Measurements from ENCODE around the gene TPM3.
A peak's percentile ranks its signal among the peaks of the same experiment; 100 is the strongest.
"Not testable (repeated sequence)": the region's sequence is repeated elsewhere in the genome, so short reads cannot be mapped to it uniquely, and the experiment has no call there.

TPM3 gene

GRCh38 chr1:154220970-154221277, 29.0 kb upstream of the TPM3 start:
- TF ChIP-seq JUND (IDR thresholded peaks at IDR 0.05; ENCODE audit: low read depth): no peak
- no peak for DNase-seq (ENCODE audit: low read depth in 1 of 2, low spot score in 1 of 2)
- in situ Hi-C loops (cut with HindIII; ENCODE audit: low pct_unique_long_range_greater_than_20kb, low sequenced_read_pairs): no loop called here

GRCh38 chr1:154220071-154220969, 28.4 kb upstream of the TPM3 start, which contains the start of gene UBAP2L:
UBAP2L (plus strand) TSS chr1:154220955; CDS start chr1:154225124, 4,169 bp downstream.
- no peak for TF ChIP-seq JUND (IDR thresholded peaks at IDR 0.05; ENCODE audit: low read depth)
- in situ Hi-C loops (cut with HindIII; ENCODE audit: low pct_unique_long_range_greater_than_20kb, low sequenced_read_pairs): no loop called here
- peak; percentile 87 to 100 for DNase-seq (ENCODE audit: low read depth in 1 of 2, low spot score in 1 of 2)

- DNase-seq (ENCODE audit: low read depth in 1 of 2, low spot score in 1 of 2): peak in 1 of 2 experiments; percentile 54
- in situ Hi-C loops (cut with HindIII; ENCODE audit: low pct_unique_long_range_greater_than_20kb, low sequenced_read_pairs): no loop called here
Measured at GRCh38 chr1:154219541-154219940, 27.6 kb upstream of the TPM3 start.

GRCh38 chr1:154218545-154218944, 26.6 kb upstream of the TPM3 start:
- no peak for TF ChIP-seq JUND (IDR thresholded peaks at IDR 0.05; ENCODE audit: low read depth)
- DNase-seq (ENCODE audit: low read depth in 1 of 2, low spot score in 1 of 2): no peak
- in situ Hi-C loops (cut with HindIII; ENCODE audit: low pct_unique_long_range_greater_than_20kb, low sequenced_read_pairs): no loop called here

More at GRCh38 chr1:154219541-154219940, 27.6 kb upstream of the TPM3 start:
- TF ChIP-seq JUND (IDR thresholded peaks at IDR 0.05; ENCODE audit: low read depth): no peak

GRCh38 chr1:154213274-154213673, 21.4 kb upstream of the TPM3 start:
- in situ Hi-C loops (cut with HindIII; ENCODE audit: low pct_unique_long_range_greater_than_20kb, low sequenced_read_pairs): no loop called here
- DNase-seq (ENCODE audit: low read depth in 1 of 2, low spot score in 1 of 2): no peak

GRCh38 chr1:154212083-154212482, 20.2 kb upstream of the TPM3 start:
- TF ChIP-seq JUND (IDR thresholded peaks at IDR 0.05; ENCODE audit: low read depth): no peak
- DNase-seq (ENCODE audit: low read depth in 1 of 2, low spot score in 1 of 2): no peak
- in situ Hi-C loops (cut with HindIII; ENCODE audit: low pct_unique_long_range_greater_than_20kb, low sequenced_read_pairs): no loop called here

More at GRCh38 chr1:154213274-154213673, 21.4 kb upstream of the TPM3 start:
- TF ChIP-seq JUND (IDR thresholded peaks at IDR 0.05; ENCODE audit: low read depth): no peak

GRCh38 chr1:154208677-154209388, 16.9 kb upstream of the TPM3 start:
- in situ Hi-C loops (cut with HindIII; ENCODE audit: low pct_unique_long_range_greater_than_20kb, low sequenced_read_pairs): no loop called here
- no peak for DNase-seq (ENCODE audit: low read depth in 1 of 2, low spot score in 1 of 2)
- no peak for TF ChIP-seq JUND (IDR thresholded peaks at IDR 0.05; ENCODE audit: low read depth)

GRCh38 chr1:154207262-154207661, 15.4 kb upstream of the TPM3 start:
- no peak for TF ChIP-seq JUND (IDR thresholded peaks at IDR 0.05; ENCODE audit: low read depth)
- in situ Hi-C loops (cut with HindIII; ENCODE audit: low pct_unique_long_range_greater_than_20kb, low sequenced_read_pairs): no loop called here
- no peak for DNase-seq (ENCODE audit: low read depth in 1 of 2, low spot score in 1 of 2)

- peak in 1 of 2 experiments; percentile 50 for DNase-seq (ENCODE audit: low read depth in 1 of 2, low spot score in 1 of 2)
- in situ Hi-C loops (cut with HindIII; ENCODE audit: low pct_unique_long_range_greater_than_20kb, low sequenced_read_pairs): no loop called here
- no peak for TF ChIP-seq JUND (IDR thresholded peaks at IDR 0.05; ENCODE audit: low read depth)
Measured at GRCh38 chr1:154206196-154206595, 14.3 kb upstream of the TPM3 start, which contains the start of gene CFAP141. CFAP141 (minus strand) TSS chr1:154206333; CDS start chr1:154206307, 26 bp downstream.

GRCh38 chr1:154205778-154206177, 13.9 kb upstream of the TPM3 start:
- DNase-seq (ENCODE audit: low read depth in 1 of 2, low spot score in 1 of 2); in situ Hi-C loops (cut with HindIII; ENCODE audit: low pct_unique_long_range_greater_than_20kb, low sequenced_read_pairs): not testable (repeated sequence)

GRCh38 chr1:154199563-154199879, 7.6 kb upstream of the TPM3 start:
- no peak for TF ChIP-seq JUND (IDR thresholded peaks at IDR 0.05; ENCODE audit: low read depth)
- DNase-seq (ENCODE audit: low read depth in 1 of 2, low spot score in 1 of 2): peak in 1 of 2 experiments; percentile 72
- in situ Hi-C loops (cut with HindIII; ENCODE audit: low pct_unique_long_range_greater_than_20kb, low sequenced_read_pairs): no loop called here

GRCh38 chr1:154198756-154199562, 7.1 kb upstream of the TPM3 start:
- TF ChIP-seq JUND (IDR thresholded peaks at IDR 0.05; ENCODE audit: low read depth): no peak
- DNase-seq (ENCODE audit: low read depth in 1 of 2, low spot score in 1 of 2): peak; percentile 30 to 83
- in situ Hi-C loops (cut with HindIII; ENCODE audit: low pct_unique_long_range_greater_than_20kb, low sequenced_read_pairs): no loop called here

All from T47D (cell line).